Measurements from ENCODE around the gene OR9I1. TPM values are rescaled to one million over a fixed set of nuclear protein-coding genes. Genes with fewer than 3 reads are reported as not detected.

Gene OR9I1
- total and polyA plus RNA-seq, 2 donors (not counting 1 experiment from before 2014, with no cell fraction given), result not detected

DNA sequence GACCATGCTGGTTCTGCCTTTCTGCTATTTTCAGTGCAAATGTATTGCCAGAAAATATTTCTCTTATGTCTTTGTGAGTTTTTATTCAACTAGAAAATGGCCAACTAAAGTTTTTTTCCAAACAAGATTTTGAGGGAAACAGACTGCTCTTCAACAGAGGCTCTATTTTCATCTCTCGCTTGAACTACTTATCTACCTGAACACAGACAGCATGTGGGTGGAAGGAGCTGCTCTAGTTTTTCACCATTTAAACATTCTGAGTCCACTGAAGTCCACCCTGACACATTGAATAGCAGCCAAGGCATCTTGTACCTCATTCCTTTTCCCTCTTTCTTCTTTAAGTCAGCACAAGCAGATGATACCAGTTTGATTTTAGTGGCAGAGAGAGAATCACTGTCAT lies 9.8 kb upstream of the OR9I1 start:
- Histone ChIP-seq H3K79me2 (ENCODE audit: control insufficient read depth, insufficient read depth, low read length) (no peaks in the 10 kb centered on the region), H3K9ac (ENCODE audit: insufficient read depth, low read length) (no peak overlapping the region), H4K20me1 (ENCODE audit: control insufficient read depth, extremely low read depth, insufficient read depth, low read length) (no peaks in the 10 kb centered on the region), H3K4me2 (ENCODE audit: extremely low read depth, insufficient read depth, low read length) (no peak overlapping the region), H2AFZ (ENCODE audit: low read length) (no peak overlapping the region), H3K36me3 (ENCODE audit: control insufficient read depth, insufficient read depth, low read length) (no peaks in the 10 kb centered on the region), H3K27ac (ENCODE audit: insufficient read depth, low read length) (no peak overlapping the region), H3K27me3 (ENCODE audit: control insufficient read depth, insufficient read depth, low read length) (no peaks in the 10 kb centered on the region), H3K4me1 (ENCODE audit: control insufficient read depth, extremely low read depth, insufficient read depth, low read length) (no peaks in the 10 kb centered on the region), H3K4me3 (replicated peaks in 1 of 4; ENCODE audit: control extremely low read depth in 1 of 4, insufficient read depth in 1 of 4, low read depth in 3 of 4, low read length in 4 of 4) (no peak overlapping the region), H3K9me3 (ENCODE audit: control insufficient read depth, insufficient read depth, low read depth, low read length) (no peaks in the 10 kb centered on the region)
- no peak for TF ChIP-seq EZH2 (IDR thresholded peaks at IDR 0.05; ENCODE audit: low read length, missing control alignments)
- TF ChIP-seq, protein P1, sequence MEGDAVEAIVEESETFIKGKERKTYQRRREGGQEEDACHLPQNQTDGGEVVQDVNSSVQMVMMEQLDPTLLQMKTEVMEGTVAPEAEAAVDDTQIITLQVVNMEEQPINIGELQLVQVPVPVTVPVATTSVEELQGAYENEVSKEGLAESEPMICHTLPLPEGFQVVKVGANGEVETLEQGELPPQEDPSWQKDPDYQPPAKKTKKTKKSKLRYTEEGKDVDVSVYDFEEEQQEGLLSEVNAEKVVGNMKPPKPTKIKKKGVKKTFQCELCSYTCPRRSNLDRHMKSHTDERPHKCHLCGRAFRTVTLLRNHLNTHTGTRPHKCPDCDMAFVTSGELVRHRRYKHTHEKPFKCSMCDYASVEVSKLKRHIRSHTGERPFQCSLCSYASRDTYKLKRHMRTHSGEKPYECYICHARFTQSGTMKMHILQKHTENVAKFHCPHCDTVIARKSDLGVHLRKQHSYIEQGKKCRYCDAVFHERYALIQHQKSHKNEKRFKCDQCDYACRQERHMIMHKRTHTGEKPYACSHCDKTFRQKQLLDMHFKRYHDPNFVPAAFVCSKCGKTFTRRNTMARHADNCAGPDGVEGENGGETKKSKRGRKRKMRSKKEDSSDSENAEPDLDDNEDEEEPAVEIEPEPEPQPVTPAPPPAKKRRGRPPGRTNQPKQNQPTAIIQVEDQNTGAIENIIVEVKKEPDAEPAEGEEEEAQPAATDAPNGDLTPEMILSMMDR (conservative IDR thresholded peaks at IDR 0.05 in 1 of 2, IDR thresholded peaks at IDR 0.05 in 1 of 2; ENCODE audit: low read depth in 1 of 2, low read length in 2 of 2), result no peak
- no peak for DNase-seq (ENCODE audit: low read depth in 2 of 2)

DNA sequence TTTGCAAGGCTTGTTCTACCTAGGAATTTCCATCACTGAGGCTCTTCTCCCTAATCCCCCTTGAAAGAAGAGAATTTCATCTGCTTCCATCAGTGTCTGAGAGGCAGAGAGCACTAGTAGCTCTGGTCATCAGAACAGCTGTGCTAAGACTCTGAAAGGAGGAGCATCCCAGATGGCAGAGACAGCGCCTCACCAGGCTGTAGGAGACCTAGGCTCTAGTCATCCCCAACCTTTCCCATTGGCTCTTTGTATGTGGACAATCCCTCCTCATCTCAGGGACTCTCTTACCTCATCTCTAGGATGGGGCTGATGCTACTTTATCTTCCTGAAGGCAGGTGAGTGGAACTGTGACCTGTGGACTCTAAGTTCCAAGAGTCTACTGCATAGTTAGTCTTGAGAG lies 8.8 kb upstream of the OR9I1 start:
- DNase-seq (ENCODE audit: low read depth in 2 of 2), result no peak
- no peak overlapping the region for H3K27ac ChIP-seq (ENCODE audit: insufficient read depth, low read length)
- H3K4me1 ChIP-seq (ENCODE audit: control insufficient read depth, extremely low read depth, insufficient read depth, low read length), result no peaks in the 10 kb centered on the region
- H3K4me3 ChIP-seq (replicated peaks in 1 of 4; ENCODE audit: control extremely low read depth in 1 of 4, insufficient read depth in 1 of 4, low read depth in 3 of 4, low read length in 4 of 4), result no peak overlapping the region
- H3K9me3 ChIP-seq (ENCODE audit: control insufficient read depth, insufficient read depth, low read depth, low read length), result no peaks in the 10 kb centered on the region
- TF ChIP-seq, protein P1 (conservative IDR thresholded peaks at IDR 0.05 in 1 of 2, IDR thresholded peaks at IDR 0.05 in 1 of 2; ENCODE audit: low read depth in 1 of 2, low read length in 2 of 2), result no peak
- no peak for TF ChIP-seq EZH2 (IDR thresholded peaks at IDR 0.05; ENCODE audit: low read length, missing control alignments)
- no peaks in the 10 kb centered on the region for H4K20me1 ChIP-seq (ENCODE audit: control insufficient read depth, extremely low read depth, insufficient read depth, low read length)
- no peaks in the 10 kb centered on the region for H3K79me2 ChIP-seq (ENCODE audit: control insufficient read depth, insufficient read depth, low read length)
- H2AFZ ChIP-seq (ENCODE audit: low read length), result no peak overlapping the region
- no peaks in the 10 kb centered on the region for H3K27me3 ChIP-seq (ENCODE audit: control insufficient read depth, insufficient read depth, low read length)
- H3K36me3 ChIP-seq (ENCODE audit: control insufficient read depth, insufficient read depth, low read length), result no peaks in the 10 kb centered on the region
- no peak overlapping the region for H3K9ac ChIP-seq (ENCODE audit: insufficient read depth, low read length)
- no peak overlapping the region for H3K4me2 ChIP-seq (ENCODE audit: extremely low read depth, insufficient read depth, low read length)

DNA sequence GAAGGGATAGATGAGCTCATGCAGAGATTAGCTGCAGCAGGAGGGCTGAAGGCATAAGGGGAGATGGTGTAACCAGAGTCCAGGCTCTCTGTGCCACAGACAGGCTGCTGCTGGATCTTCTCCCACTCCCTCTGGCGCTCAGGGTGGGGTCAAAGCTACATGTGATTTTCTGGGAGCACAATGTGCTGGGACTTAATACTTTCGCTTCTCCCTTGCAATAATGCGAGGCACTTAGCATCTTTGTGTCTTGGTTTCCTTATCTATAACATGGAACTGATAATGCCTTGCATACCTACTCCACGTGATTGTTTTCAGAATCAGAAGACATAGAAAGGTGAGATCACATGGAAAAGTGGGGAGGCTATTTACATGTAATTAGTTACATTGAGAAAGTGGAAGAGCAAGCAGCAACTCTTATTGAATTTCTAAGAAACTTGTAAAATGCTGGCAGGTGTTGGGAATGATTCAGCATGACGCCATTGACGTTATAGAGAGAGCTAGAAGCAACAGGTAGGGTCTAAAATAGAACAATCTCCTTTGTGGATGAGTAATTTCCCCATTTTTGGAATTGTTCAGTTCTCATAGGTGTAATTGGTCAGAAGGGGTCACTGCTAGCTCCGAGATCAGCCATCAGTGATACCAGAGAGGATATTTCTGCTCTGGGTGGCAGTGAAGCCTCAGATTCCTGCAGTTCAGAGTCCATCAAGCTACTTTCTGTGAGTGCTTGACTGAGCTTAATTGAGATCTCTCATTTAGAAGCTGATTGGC lies 8.2 kb upstream of the OR9I1 start:
- H3K9me3 ChIP-seq (ENCODE audit: control insufficient read depth, insufficient read depth, low read depth, low read length), result no peaks in the 10 kb centered on the region
- H2AFZ ChIP-seq (ENCODE audit: low read length), result no peak overlapping the region
- H3K4me1 ChIP-seq (ENCODE audit: control insufficient read depth, extremely low read depth, insufficient read depth, low read length), result no peaks in the 10 kb centered on the region
- H3K4me2 ChIP-seq (ENCODE audit: extremely low read depth, insufficient read depth, low read length), result no peak overlapping the region
- DNase-seq (ENCODE audit: low read depth in 2 of 2), result no peak
- H4K20me1 ChIP-seq (ENCODE audit: control insufficient read depth, extremely low read depth, insufficient read depth, low read length), result no peaks in the 10 kb centered on the region
- H3K79me2 ChIP-seq (ENCODE audit: control insufficient read depth, insufficient read depth, low read length), result no peaks in the 10 kb centered on the region
- no peaks in the 10 kb centered on the region for H3K36me3 ChIP-seq (ENCODE audit: control insufficient read depth, insufficient read depth, low read length)
- H3K27me3 ChIP-seq (ENCODE audit: control insufficient read depth, insufficient read depth, low read length), result no peaks in the 10 kb centered on the region
- H3K27ac ChIP-seq (ENCODE audit: insufficient read depth, low read length), result no peak overlapping the region
- H3K9ac ChIP-seq (ENCODE audit: insufficient read depth, low read length), result no peak overlapping the region
- TF ChIP-seq, protein P1 (conservative IDR thresholded peaks at IDR 0.05 in 1 of 2, IDR thresholded peaks at IDR 0.05 in 1 of 2; ENCODE audit: low read depth in 1 of 2, low read length in 2 of 2), result no peak
- no peak for TF ChIP-seq EZH2 (IDR thresholded peaks at IDR 0.05; ENCODE audit: low read length, missing control alignments)
- H3K4me3 ChIP-seq (replicated peaks in 1 of 4; ENCODE audit: control extremely low read depth in 1 of 4, insufficient read depth in 1 of 4, low read depth in 3 of 4, low read length in 4 of 4), result no peak overlapping the region
